Skeletal muscle cell (primary cell): ENCODE data around the gene SLC38A10.

ENCODE experiments used
- DNase-seq: peaks from one replicate; pipeline ENCODE4 v3.0.0-alpha.2; 2010; ENCODE audit warnings: low read depth
- H3K4me3 ChIP-seq: 2 replicates; pipeline ENCODE4 v1.5.1; 2011; ENCODE audit warnings: low read depth, mild to moderate bottlenecking, control low read depth, low read length, moderate library complexity

Gene SLC38A10

GRCh38 chr17:81246679-81247338 lies 48.3 kb downstream of the SLC38A10 start:
- no peak overlapping the region for H3K4me3 ChIP-seq
- DNase-seq, result no peak

DNA sequence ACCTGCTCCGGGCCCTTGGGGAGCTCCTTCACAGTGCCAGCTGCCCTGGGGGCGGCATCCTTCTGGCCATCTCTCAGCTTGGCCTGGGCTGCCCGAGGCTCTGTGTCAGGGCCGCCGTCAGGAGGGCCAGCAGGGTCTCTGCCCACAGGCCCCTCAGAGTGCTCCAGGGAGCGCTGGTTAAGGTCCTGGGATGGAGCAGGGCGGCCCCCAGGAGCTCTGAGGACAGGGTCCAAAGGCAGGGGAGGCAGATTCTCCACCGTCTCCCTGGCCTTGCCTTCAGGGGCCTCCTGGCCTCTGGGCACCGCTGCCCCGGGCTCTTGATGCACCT lies 48.8 kb downstream of the SLC38A10 start:
- DNase-seq, result no peak
- H3K4me3 ChIP-seq, result no peak overlapping the region

- DNase-seq, result no peak
- H3K4me3 ChIP-seq, result no peak overlapping the region
Observed at GRCh38 chr17:81245665-81246342, 49.3 kb downstream of the SLC38A10 start.

DNA sequence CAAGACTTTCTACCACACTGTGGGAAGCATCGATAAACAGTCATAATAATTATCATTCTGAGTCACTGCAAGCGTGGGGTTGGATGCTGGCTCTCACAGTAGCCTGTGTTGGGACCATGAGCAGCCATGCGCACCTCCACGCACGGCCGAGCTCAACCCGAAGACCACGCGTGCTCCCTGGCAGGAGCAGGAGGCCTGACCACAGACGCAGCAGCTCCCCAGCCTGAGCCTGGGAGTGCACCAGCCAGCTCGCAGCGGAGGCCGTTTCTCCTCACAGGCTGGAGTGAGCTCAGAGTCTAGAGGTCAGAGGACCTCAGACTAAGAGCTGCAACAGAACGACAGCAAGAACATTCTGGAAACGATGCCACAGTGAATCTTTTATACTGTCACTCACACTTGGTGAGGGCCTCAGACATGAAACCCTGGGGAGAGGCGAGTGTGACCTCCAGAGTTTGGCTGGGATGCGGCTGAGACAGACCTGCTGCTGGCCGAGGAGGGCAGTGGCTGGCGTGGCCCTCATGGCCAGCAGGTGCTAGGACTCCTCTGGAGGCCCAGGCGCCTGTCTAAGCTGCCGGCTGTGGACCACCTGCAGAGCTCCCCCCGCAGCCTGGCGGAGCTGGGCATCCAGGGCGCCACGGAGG lies 50.0 kb downstream of the SLC38A10 start:
- no peak overlapping the region for H3K4me3 ChIP-seq
- no peak for DNase-seq

DNA sequence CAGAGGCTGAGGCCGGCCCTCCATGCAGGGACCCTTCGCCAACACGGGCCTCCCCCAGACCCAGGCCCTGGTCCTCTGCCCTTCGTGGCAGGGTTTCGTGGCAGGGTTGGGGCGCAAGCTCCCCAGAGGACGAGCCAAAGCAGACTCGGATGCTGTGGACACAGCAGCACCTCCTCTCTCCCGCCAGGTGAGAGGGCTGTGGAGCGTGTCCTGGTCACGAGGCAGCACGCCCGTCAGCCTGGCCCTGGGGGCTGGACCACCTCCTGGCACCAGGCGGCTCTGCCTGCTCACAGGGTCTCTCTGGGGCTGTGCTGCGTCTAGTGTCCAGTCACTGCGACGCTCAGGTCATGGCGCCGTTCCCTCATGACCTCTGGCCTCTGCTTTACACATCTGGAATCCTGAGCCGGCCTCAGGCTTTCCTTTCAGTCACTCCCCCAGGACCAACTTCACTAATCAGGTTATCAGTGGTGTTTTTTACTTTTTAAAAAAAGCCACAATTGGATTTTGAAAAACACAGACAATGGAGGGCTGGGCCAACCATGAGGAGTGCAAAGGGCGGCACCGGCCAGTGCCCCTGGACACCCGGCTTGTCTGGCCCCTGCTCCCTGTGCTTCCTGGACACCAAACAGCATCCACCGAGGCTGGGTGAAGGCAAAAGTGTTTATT lies 50.6 kb downstream of the SLC38A10 start:
- no peak overlapping the region for H3K4me3 ChIP-seq
- no peak for DNase-seq

DNA sequence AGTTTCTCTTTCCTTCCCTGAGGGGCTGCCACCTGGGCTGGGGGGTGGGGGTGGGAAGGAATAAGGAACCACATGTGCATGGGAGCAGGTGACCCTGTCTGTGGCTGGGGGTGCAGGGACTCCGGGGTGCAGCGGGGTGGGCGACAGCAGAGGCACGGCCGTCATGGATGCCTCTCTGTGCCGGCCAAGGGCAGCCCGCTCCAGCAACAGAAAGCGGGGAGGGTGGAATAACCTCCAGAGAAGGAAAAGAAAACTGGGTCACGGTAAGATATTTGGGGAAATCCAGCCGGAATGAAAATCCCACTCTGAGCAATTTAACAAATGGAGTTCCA lies 51.8 kb downstream of the SLC38A10 start:
- no peak overlapping the region for H3K4me3 ChIP-seq
- DNase-seq, result no peak

GRCh38 chr17:81242421-81243332 lies 52.4 kb downstream of the SLC38A10 start:
- no peak overlapping the region for H3K4me3 ChIP-seq
- no peak for DNase-seq

DNA sequence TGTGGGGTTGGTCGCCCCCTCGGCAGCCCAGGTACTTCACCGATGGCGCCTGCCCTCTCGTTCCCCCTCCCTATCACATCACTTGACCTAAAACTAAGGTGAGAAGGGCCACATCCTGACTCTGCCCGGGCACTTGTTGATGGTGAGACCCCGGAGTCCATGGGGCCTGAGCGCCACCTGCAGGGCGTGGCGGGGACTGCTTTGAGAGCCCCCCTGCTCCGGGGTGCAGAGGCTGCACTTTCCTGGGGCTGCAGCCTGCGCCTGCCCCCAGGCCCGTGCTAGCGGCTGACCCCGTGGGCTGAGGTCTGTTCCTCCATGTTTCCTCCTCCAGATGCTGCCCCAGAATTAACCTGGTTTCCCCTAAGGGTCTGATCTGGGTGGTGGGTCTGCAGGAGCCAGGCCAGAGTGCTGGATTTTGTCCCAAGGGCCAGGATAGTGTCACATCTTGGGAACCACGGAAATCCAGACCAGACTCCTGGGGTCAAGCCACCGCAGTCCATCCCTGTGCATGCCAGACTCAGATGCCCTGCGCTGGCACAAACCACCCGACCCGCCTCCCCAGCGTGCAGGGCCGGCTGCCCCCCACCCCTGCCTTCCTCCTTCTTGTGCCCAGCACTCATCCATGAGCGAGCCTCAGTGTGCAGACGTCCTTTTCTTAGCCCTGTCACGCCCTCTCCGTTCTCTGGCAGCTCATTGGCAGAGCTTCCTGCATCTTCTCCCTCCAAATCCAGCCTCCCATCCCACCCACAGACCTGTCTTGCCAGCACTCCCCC lies 53.3 kb downstream of the SLC38A10 start:
- H3K4me3 ChIP-seq, result no peak overlapping the region
- DNase-seq, result no peak

DNA sequence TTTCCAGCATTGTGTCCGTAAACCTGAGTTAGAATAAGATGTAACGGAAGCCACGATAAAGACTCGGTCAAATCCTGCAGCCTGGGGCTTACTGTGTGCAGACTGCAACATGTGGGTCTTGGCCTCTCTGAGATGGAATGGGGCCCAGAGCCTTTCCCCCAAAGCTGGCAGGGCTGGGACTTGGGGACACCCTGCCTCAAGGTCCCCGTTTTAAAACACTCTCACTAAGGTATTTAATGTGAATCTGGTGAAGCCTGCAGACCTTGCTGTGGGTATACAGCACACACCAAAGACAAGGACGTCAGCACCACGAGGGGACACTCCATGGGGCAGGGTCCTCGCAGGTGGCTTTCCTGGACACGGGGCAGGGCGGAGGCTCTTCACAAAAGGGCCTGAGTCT lies 53.9 kb downstream of the SLC38A10 start:
- no peak overlapping the region for H3K4me3 ChIP-seq
- DNase-seq, result no peak

DNA sequence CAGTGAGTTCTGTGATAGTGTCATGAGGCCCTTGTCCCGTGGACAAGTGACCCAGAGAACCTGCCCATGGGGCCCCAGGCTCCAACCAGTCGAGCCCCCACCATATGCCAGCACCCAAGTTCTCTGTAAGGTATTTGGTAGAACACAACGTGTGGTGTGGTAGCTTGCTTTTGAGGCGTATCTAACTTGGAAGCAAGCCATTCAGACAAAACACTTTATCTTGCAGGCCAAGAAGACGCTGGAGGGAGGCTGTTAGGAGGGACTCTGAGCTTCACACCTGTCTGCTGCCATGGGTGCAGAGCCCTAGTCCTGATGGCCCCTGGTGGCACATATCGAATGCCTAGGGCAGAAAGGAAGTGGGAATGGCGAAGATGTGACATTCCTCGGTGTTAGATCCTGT lies 54.3 kb downstream of the SLC38A10 start:
- H3K4me3 ChIP-seq, result no peak overlapping the region
- no peak for DNase-seq

DNA sequence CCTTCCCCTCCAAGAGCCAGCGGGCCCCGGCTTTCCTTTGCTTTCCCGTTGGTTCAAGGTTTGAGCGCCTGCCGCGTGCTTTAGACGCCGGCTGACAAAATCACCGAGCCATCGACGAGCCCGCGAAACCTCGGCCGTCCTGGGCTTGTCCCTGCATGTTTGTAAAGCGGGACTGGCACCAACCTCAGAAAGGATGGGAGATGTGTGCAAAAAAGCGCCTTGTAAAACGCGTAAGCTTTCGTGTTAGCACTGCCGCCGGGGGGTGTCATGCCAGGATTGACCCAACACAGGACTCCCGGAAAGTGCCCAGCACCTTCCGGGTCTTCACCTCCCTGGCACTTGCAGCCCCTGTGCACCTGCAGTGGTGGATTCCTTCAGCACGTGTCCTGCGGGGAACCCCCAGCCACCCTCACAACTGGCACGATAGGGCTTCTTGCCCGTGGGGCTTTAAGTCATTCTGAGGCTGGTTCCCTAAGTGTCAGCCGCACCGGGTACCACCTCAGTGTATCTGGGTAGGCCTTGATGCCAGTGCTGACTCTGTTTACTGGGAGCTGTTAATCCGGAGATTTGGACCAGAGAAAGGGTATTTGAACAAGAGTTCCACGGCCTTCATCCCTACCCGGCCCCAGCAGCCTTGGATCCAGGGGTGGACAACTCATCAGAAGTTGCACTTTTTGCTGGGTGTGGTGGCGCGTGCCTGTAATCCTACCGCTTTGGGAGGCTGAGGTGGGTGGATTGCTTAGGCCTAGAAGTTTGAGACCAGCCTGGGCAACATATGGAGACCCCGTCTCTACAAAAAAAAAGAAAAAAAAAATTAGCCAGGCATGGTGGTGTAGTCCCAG lies 55.2 kb downstream of the SLC38A10 start:
- no peak for DNase-seq

GRCh38 chr17:81238815-81239713 lies 56.0 kb downstream of the SLC38A10 start, which contains the start of the genes NDUFAF8 and TEPSIN:
TSS of gene NDUFAF8 (plus strand) at chr17:81239318. CDS start at chr17:81239364, 46 bp downstream.
TSS of gene TEPSIN (minus strand) at chr17:81239055. CDS start at chr17:81239033, 22 bp downstream.
- DNase-seq, result peak; percentile 97
- H3K4me3 ChIP-seq, result peak within 1 kb of the TSS; percentile 89

More for the DNA sequence above, 55.2 kb downstream of the SLC38A10 start:
- peak overlapping the region; percentile 89 for H3K4me3 ChIP-seq

GRCh38 chr17:81238490-81238814 lies 56.7 kb downstream of the SLC38A10 start:
- peak overlapping the region; percentile 89 for H3K4me3 ChIP-seq

DNA sequence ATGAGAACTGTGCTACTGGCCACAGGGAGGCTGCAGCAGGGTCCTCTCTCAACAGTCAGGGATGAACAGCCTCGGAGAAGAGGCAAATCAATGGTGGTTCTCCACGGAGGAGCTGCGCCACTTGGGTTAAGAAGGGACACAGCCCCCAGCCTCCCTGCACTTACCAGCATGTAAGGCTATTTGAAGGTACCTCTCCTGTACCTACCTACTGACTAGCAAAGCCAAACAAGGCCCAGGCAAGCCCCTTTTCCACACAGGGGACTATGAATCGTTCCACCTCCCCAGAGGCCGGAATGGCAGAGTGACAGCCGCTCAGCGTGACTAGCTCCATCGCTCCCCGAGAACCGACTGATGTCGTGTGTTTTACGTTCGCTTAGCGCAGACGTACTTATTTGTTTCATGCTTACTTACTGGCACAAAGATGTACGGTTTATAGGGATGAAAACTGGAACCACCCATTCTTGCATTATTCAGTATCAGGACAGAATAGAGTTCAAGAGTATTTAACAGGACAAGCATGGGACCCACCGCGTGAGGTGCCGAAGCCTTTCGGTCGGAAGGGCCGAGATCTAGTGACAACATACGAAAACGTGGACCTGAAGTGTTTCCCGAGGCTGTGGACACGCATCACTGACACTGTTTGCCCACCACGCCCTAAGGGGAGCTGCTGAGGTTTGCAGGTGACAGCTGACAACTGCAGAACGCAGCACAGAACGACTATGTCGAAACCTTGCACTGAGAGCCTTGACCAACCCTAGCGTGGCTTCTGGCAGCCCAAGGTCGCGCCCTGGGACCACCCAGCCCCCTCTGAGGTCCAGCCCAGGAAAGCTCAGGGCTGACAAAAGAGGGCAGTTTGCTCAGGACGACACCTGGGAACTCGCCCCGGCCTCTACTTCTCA lies 57.3 kb downstream of the SLC38A10 start:
- peak overlapping the region; percentile 89 for H3K4me3 ChIP-seq
- DNase-seq, result no peak

More at GRCh38 chr17:81238490-81238814, 56.7 kb downstream of the SLC38A10 start:
- DNase-seq, result no peak

DNA sequence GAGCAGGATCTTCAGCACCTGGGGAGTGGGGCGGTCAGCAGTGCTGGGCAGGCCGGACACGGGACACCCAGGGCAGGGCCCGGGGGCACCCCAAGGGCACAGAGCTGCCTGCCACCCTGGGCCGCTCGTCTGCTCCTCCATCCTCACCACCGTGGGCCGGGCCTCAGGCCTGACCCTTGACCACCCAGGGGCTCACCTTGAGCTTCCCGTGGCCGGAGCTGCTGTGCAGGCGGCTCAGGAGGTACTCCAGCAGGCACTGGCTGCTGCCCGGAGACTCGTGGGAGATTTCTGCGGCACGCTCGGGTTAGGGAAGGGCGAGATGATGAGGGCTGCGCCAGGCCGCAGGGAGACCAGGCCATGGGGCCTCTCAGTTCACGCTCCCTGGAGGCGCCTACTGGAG lies 58.3 kb downstream of the SLC38A10 start:
- H3K4me3 ChIP-seq, result no peak overlapping the region
- DNase-seq, result no peak
